VCaP (cell line): ENCODE results near the gene MRGPRF.

Source experiments
- H3K27ac ChIP-seq: fragments of 450-650 bp; 2 replicates; pipeline ENCODE4 v1.5.1; 2017
- CTCF ChIP-seq: fragments of 450-650 bp; conservative IDR thresholded peaks from 2 replicates; pipeline ENCODE4 v1.5.1; 2017; ENCODE audit warnings: mild to moderate bottlenecking, moderate library complexity

The MRGPRF gene

DNA sequence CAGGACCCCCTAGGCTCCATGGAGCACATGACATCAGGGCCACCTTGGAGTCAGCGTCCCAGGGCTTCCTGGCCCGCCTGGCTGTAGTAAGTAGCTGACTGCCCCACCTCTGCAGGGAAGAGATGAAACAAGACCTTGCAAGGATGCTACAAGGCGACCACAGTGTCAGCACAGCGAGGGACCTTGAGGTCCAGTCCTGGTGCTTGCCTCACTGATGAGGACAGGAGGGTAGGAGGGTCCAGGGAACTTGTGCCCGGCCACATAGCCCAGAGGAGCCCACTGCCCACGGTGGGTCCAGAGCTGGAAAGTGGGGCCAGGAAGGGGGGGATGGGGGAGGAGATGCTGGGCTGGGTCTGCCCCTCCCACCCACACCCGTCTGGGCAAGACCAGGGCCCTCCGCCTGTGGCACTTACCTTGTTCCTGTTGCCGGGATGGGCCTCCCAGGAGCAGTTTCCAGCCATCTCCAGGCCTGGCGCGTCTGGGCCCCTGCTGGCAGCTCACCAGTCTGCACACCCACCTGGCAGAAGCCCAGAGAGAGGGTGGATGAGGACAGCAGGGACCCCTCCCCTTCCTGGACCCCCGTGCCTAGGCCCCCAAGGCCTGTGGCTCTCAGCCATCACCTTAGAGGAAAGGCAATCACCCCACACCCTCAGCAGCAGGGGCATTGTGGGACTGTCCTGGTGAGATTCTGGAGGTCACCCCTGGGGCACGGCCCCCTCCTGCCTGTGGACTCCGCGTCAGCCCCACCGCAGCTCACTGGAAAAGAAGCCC, 3.4 kb downstream of the MRGPRF start:
- no peak for TF ChIP-seq CTCF
- H3K27ac ChIP-seq: no peak overlapping the region

DNA sequence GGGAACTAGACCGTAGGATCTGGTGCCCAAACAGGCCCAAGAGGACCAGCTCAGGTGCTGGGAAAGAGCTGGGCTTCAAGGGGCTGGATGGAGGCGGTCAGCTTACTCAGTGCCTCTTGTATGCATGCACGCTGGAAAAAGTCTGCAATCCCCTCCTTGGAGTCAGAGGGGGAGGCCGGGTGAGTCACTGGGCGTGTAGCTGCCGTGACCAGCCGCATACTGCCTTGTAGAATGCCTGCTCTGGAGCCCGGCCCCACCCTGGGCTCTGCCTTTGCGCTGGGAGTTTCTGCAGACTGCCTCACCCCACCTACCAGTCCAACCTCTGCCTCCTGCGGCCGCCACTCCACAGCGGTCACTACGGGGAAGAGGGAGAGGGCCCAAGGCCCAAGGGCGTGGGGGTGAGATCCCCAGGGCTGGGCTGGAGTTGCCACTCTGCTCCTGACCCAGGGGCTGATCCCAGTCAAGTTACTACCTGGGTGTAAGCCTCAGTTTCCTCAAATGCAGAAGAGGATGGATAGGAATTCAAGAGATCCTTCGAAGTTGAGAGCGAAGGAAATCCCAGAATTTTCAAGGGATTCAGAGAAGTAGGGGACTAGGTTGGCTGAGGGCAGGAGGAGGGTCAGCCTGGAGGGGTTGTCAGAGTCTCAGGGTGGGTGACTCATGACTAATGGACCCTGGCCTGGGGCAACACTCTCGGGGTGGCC, 4.2 kb downstream of the MRGPRF start:
- no peak overlapping the region for H3K27ac ChIP-seq

GRCh38 chr11:69007975-69008381, 5.1 kb downstream of the MRGPRF start:
- no peak for TF ChIP-seq CTCF
- no peak overlapping the region for H3K27ac ChIP-seq

More for the DNA sequence above, 4.2 kb downstream of the MRGPRF start:
- no peak for TF ChIP-seq CTCF

DNA sequence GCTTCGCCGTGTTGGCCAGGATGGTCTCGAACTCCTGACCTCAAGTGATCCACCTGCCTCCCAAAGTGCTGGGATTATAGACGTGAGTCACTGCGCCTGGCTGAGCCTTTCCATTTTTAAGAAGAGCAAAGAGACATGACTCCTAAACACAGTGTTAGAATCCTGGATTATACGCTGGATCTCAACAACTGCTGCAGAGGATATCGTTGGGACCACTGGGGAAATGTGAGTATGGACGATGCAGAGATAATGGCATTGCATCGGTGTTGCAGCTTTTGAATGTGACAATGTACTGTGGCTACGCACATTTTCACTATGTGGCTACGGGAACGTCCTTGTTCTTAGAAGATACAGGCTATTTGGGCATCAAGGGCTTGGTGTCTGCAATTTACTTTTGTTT, 6.2 kb downstream of the MRGPRF start:
- TF ChIP-seq CTCF: no peak
- no peak overlapping the region for H3K27ac ChIP-seq

- H3K27ac ChIP-seq: no peak overlapping the region
- TF ChIP-seq CTCF: no peak
These were observed 7.2 kb downstream of the MRGPRF start for GRCh38 chr11:69005631-69006368.

DNA sequence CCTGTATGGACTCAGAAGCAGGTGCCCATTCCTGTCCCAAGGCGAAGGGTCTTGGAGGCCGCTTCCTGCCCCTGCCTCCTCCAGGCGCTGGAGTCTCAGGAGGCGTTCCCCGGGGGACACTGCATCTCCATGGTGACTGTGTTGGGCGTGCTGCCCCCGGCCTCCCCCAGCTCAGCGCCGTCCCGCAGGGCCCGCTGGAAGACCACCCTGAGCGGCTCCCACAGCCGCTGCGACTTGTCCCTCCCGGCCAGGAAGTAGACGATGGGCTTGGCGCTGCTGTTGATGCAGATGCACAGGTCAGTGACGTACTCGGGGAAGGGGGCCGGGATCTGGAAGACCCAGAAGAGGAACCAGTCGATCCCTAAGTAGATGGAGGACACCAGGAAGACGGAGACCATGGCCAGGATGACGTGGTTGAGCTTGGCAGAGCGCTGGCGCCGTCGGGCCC, 7.8 kb downstream of the MRGPRF start:
- no peak overlapping the region for H3K27ac ChIP-seq
- no peak for TF ChIP-seq CTCF
